Pancreas (tissue), 10 donors: ENCODE data around the gene CREB3. TPM values are rescaled to one million over a fixed set of nuclear protein-coding genes. Genes with fewer than 3 reads are reported as not detected.

Source experiments
- ATAC-seq, 4 donors: fragments of 200-7000 bp; cut with Tn5 transposase; one replicate each; pipeline versions ENCODE4 v1.8.0 to v1.9.1; 2020; ENCODE audit warnings: mild to moderate bottlenecking in 4 of 4, moderate library complexity in 4 of 4
- DNase-seq, 6 donors: peaks; one replicate each; pipeline ENCODE4 v3.0.0-alpha.2; 2020
- FAIRE-seq: peaks from 2 replicates; lab custom pipeline; 2012; peaks lifted over from hg19 to GRCh38; lab: Jason Lieb, UNC
- H3K27ac ChIP-seq, 4 donors: fragments of 200-600 bp; sonication (generic); 1 replicate in 3 of 4; 2 replicates in 1 of 4; pipeline versions ENCODE4 v1.5.0 to v1.8.0; 2020
- H3K27me3 ChIP-seq, 4 donors: fragments of 200-600 bp; one replicate each; pipeline ENCODE4 v1.8.0; 2021
- H3K36me3 ChIP-seq, 3 donors: fragments of 200-600 bp; sonication (generic) in 1 of 3; one replicate each; pipeline versions ENCODE4 v1.5.0 to v1.8.0; 2020 to 2021
- H3K4me1 ChIP-seq, 3 donors: fragments of 200-600 bp; one replicate each; pipeline ENCODE4 v1.8.0; 2021
- H3K4me3 ChIP-seq, 4 donors: fragments of 200-600 bp; sonication (generic) in 2 of 4; one replicate each; pipeline versions ENCODE4 v1.5.0 to v1.8.0; 2020 to 2021
- H3K9me3 ChIP-seq, 4 donors: fragments of 200-600 bp; one replicate each; pipeline ENCODE4 v1.8.0; 2021
- CTCF ChIP-seq, 4 donors: fragments of 200-600 bp; sonication (generic) in 3 of 4; IDR thresholded peaks; one replicate each; pipeline versions ENCODE4 v1.5.0 to v1.8.0; 2021; ENCODE audit warnings: antibody characterized with exemption in 4 of 4
- WGBS, 2 donors: extraction: QIAGEN DNeasy Blood & Tissue Kit; methylation state at CpG; one replicate each; pipeline ENCODE4 v1.1.7; 2013; 5-methylcytosine and 5-hydroxymethylcytosine counted together
- intact Hi-C, 3 donors: fragments of 100-400 bp; cut with DNase I; formaldehyde crosslinking; loops; one replicate each; pipeline versions ENCODE4 v1.11.1 to v1.14.2; 2022
- polyA plus RNA-seq, 2 donors: library from polyadenylated mRNA; stranded (reverse); fragments of 200-250 nt; gene quantifications; one replicate each; pipeline ENCODE4 v1.2.3, GENCODE V29; 2013
- total RNA-seq, 6 donors: library from RNA; stranded (reverse); fragmentation: NEBNext Ultra II Directional in 4 of 6; extraction: Animal tissue kit (Norgen Biotek cat#: 25700) in 4 of 6; gene quantifications; one replicate each; pipeline versions ENCODE4 v1.2.1 to v1.2.4, GENCODE V29; 2021 to 2023
- donor health status: healthy with polysubstance abuse.
- donor health status: DM: no; HTN: no; CAD: no; lungs with moderate emphysema.
- donor health status: DM: no; HTN: no; CAD: no.
- donor health status: control.
- donor health status: control.
- donor health status: Bipolar disorder and iron deficiency.
- donor health status: DM: yes; HTN: yes; CAD: no.
- donor health status: DM: no; HTN: no; CAD: no.
- donor health status: DM: no; HTN: no; CAD: no.
- donor health status: DM: yes; HTN: yes; CAD: no.

CREB3 gene
- total RNA-seq: 10 to 100 TPM; 15.7 to 24.3 (median 18.8) TPM
- 10 to 100 TPM; 23.9 to 29.6 TPM for polyA plus RNA-seq

- FAIRE-seq: peak; percentile 82
- Histone ChIP-seq H3K4me1 (peaks cover 25 to 42% (median 26%) of the 10 kb centered on the region in 3 donors), H3K27ac (peak within 1 kb of the TSS; percentile 81 to 92 (median 91)), H3K27me3 (no peaks in the 10 kb centered on the region), H3K36me3 (peaks cover 3 to 25% (median 13%) of the 10 kb centered on the region in 3 donors), H3K4me3 (peak within 1 kb of the TSS; percentile 72 to 87 (median 83)), H3K9me3 (no peaks in the 10 kb centered on the region)
- 0% methylated on average over 47 to 49 of the region's 49 CpGs for WGBS, 2 donors
- intact Hi-C loops: no loop called here
- DNase-seq: peak; percentile 94 to 98 (median 98)
- TF ChIP-seq CTCF (IDR thresholded peaks at IDR 0.05): no peak
- ATAC-seq: peak; percentile 88 to 93 (median 88)
Measured at GRCh38 chr9:35732185-35732799, at the start of gene CREB3, which contains the start of gene TLN1. Gene CREB3, plus strand, starts transcription at chr9:35732666. Its CDS starts 107 bp downstream, at chr9:35732773. Gene TLN1, minus strand, starts transcription at chr9:35732195. Its CDS starts 6,501 bp downstream, at chr9:35725694.

GRCh38 chr9:35683323-35683722 is 49.1 kb upstream of the CREB3 start:
- intact Hi-C loops: no loop called here
- Histone ChIP-seq H3K27me3 (no peaks in the 10 kb centered on the region), H3K27ac (no peak overlapping the region), H3K4me3 (no peak overlapping the region), H3K9me3 (no peaks in the 10 kb centered on the region), H3K36me3 (no peaks in the 10 kb centered on the region), H3K4me1 (no peaks in the 10 kb centered on the region)
- ATAC-seq: no peak
- FAIRE-seq: no peak
- 58 to 71% methylated on average over 2 of the region's 2 CpGs for WGBS, 2 donors
- no peak for TF ChIP-seq CTCF (IDR thresholded peaks at IDR 0.05)
- no peak for DNase-seq

GRCh38 chr9:35684921-35685320 is 47.5 kb upstream of the CREB3 start:
- H3K4me1 ChIP-seq: peaks cover 0 to 2% (median 0%) of the 10 kb centered on the region in 3 donors
- 93 to 94% methylated on average over 10 of the region's 10 CpGs for WGBS, 2 donors
- DNase-seq (peak in 1 of 6 donors; percentile 23), ATAC-seq (no peak), FAIRE-seq (no peak)
- no peak for TF ChIP-seq CTCF (IDR thresholded peaks at IDR 0.05)
- no peaks in the 10 kb centered on the region for H3K9me3 ChIP-seq
- H3K36me3 ChIP-seq: no peaks in the 10 kb centered on the region
- no peak overlapping the region for H3K4me3 ChIP-seq
- H3K27me3 ChIP-seq: no peaks in the 10 kb centered on the region
- intact Hi-C loops: no loop called here
- no peak overlapping the region for H3K27ac ChIP-seq

GRCh38 chr9:35685506-35685905 is 47.0 kb upstream of the CREB3 start:
- ATAC-seq (no peak), DNase-seq (peak in 1 of 6 donors; percentile 33), FAIRE-seq (no peak)
- Histone ChIP-seq H3K27me3 (no peaks in the 10 kb centered on the region), H3K4me3 (no peak overlapping the region), H3K36me3 (no peaks in the 10 kb centered on the region), H3K4me1 (peaks cover 0 to 4% (median 0%) of the 10 kb centered on the region in 3 donors), H3K9me3 (no peaks in the 10 kb centered on the region), H3K27ac (no peak overlapping the region)
- no peak for TF ChIP-seq CTCF (IDR thresholded peaks at IDR 0.05)
- 87 to 88% methylated on average over 13 of the region's 13 CpGs for WGBS, 2 donors
- intact Hi-C loops: no loop called here
